ENCODE measurements around the gene UBE2V1. TPM values are rescaled to one million over a fixed set of nuclear protein-coding genes. Genes with fewer than 3 reads are reported as not detected.

The UBE2V1 gene
- polyA plus RNA-seq, 1 of the 3 experiments (the other 2 are of a cell fraction): 99.7 TPM

DNA sequence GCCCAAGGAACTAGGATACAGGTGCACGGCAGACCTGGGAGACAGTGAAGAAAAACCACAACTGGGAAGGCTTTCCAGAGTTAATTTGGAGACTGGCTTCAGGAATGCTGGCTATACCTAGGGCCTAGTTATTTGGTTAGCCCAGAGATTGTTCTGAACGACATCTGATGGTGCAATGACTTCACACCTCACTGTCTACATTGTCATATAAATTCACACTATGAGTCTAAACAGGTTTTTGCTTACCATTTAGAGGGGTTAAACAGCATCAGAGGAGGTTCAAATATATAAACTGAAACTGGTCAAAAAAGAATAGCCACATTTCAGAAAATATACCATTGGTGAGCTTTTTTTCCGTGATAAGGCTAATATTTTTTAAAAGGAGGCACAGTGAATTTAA is 16.7 kb downstream of the UBE2V1 start:
- no peak overlapping the region for H3K4me3 ChIP-seq (ENCODE audit: low read depth in 2 of 2, low read length in 1 of 2)
- H3K9me3 ChIP-seq: no peaks in the 10 kb centered on the region
- H3K79me2 ChIP-seq (ENCODE audit: insufficient read depth): peaks cover 97% of the 10 kb centered on the region
- H3K9ac ChIP-seq: no peak overlapping the region
- H3K9me2 ChIP-seq: no peaks in the 10 kb centered on the region
- peaks cover 6% of the 10 kb centered on the region for H3F3A ChIP-seq (replicated peaks; ENCODE audit: insufficient read depth)
- TF ChIP-seq EP300 (IDR thresholded peaks at IDR 0.05; ENCODE audit: borderline replicate concordance in 1 of 2, low read depth in 1 of 2, low read length in 1 of 2): no peak
- TF ChIP-seq, protein P1, sequence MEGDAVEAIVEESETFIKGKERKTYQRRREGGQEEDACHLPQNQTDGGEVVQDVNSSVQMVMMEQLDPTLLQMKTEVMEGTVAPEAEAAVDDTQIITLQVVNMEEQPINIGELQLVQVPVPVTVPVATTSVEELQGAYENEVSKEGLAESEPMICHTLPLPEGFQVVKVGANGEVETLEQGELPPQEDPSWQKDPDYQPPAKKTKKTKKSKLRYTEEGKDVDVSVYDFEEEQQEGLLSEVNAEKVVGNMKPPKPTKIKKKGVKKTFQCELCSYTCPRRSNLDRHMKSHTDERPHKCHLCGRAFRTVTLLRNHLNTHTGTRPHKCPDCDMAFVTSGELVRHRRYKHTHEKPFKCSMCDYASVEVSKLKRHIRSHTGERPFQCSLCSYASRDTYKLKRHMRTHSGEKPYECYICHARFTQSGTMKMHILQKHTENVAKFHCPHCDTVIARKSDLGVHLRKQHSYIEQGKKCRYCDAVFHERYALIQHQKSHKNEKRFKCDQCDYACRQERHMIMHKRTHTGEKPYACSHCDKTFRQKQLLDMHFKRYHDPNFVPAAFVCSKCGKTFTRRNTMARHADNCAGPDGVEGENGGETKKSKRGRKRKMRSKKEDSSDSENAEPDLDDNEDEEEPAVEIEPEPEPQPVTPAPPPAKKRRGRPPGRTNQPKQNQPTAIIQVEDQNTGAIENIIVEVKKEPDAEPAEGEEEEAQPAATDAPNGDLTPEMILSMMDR (IDR thresholded peaks at IDR 0.05): no peak
- TF ChIP-seq RAD21 (IDR thresholded peaks at IDR 0.05; ENCODE audit: low read length): no peak
- TF ChIP-seq NRF1 (IDR thresholded peaks at IDR 0.05; ENCODE audit: low read depth, low read length): no peak
- TF ChIP-seq ELF1 (IDR thresholded peaks at IDR 0.05): no peak
- TF ChIP-seq FOXM1 (IDR thresholded peaks at IDR 0.05; ENCODE audit: low read depth): no peak
- TF ChIP-seq, protein P2, sequence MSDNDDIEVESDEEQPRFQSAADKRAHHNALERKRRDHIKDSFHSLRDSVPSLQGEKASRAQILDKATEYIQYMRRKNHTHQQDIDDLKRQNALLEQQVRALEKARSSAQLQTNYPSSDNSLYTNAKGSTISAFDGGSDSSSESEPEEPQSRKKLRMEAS (IDR thresholded peaks at IDR 0.05; ENCODE audit: low read depth): no peak
- TF ChIP-seq, protein P3, sequence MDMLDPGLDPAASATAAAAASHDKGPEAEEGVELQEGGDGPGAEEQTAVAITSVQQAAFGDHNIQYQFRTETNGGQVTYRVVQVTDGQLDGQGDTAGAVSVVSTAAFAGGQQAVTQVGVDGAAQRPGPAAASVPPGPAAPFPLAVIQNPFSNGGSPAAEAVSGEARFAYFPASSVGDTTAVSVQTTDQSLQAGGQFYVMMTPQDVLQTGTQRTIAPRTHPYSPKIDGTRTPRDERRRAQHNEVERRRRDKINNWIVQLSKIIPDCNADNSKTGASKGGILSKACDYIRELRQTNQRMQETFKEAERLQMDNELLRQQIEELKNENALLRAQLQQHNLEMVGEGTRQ (IDR thresholded peaks at IDR 0.05; ENCODE audit: borderline replicate concordance, low read depth, low read length): no peak
- no peak for TF ChIP-seq YY1 (IDR thresholded peaks at IDR 0.05; ENCODE audit: low read depth)
- TF ChIP-seq EZH2phosphoT487 (IDR thresholded peaks at IDR 0.05; ENCODE audit: borderline replicate concordance, low read depth): no peak
- TF ChIP-seq, protein P4, sequence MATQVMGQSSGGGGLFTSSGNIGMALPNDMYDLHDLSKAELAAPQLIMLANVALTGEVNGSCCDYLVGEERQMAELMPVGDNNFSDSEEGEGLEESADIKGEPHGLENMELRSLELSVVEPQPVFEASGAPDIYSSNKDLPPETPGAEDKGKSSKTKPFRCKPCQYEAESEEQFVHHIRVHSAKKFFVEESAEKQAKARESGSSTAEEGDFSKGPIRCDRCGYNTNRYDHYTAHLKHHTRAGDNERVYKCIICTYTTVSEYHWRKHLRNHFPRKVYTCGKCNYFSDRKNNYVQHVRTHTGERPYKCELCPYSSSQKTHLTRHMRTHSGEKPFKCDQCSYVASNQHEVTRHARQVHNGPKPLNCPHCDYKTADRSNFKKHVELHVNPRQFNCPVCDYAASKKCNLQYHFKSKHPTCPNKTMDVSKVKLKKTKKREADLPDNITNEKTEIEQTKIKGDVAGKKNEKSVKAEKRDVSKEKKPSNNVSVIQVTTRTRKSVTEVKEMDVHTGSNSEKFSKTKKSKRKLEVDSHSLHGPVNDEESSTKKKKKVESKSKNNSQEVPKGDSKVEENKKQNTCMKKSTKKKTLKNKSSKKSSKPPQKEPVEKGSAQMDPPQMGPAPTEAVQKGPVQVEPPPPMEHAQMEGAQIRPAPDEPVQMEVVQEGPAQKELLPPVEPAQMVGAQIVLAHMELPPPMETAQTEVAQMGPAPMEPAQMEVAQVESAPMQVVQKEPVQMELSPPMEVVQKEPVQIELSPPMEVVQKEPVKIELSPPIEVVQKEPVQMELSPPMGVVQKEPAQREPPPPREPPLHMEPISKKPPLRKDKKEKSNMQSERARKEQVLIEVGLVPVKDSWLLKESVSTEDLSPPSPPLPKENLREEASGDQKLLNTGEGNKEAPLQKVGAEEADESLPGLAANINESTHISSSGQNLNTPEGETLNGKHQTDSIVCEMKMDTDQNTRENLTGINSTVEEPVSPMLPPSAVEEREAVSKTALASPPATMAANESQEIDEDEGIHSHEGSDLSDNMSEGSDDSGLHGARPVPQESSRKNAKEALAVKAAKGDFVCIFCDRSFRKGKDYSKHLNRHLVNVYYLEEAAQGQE (IDR thresholded peaks at IDR 0.05; ENCODE audit: low read depth, low read length): no peak
- TF ChIP-seq GABPA (IDR thresholded peaks at IDR 0.05; ENCODE audit: low read depth): no peak
- no peak for TF ChIP-seq FOSL2 (IDR thresholded peaks at IDR 0.05; ENCODE audit: borderline replicate concordance, low read depth)
- TF ChIP-seq RCOR1 (IDR thresholded peaks at IDR 0.05; ENCODE audit: low read length): no peak
- no peak for TF ChIP-seq TCF12 (IDR thresholded peaks at IDR 0.05)
- TF ChIP-seq, protein P5, sequence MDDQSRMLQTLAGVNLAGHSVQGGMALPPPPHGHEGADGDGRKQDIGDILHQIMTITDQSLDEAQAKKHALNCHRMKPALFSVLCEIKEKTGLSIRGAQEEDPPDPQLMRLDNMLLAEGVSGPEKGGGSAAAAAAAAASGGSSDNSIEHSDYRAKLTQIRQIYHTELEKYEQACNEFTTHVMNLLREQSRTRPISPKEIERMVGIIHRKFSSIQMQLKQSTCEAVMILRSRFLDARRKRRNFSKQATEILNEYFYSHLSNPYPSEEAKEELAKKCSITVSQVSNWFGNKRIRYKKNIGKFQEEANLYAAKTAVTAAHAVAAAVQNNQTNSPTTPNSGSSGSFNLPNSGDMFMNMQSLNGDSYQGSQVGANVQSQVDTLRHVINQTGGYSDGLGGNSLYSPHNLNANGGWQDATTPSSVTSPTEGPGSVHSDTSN (IDR thresholded peaks at IDR 0.05): no peak
- TF ChIP-seq TAF1 (IDR thresholded peaks at IDR 0.05; ENCODE audit: borderline replicate concordance, low read depth, low read length): no peak
- ChIA-PET POLR2A (no interaction called here), CTCF (interaction anchor here (1.6 to 4.3 kb wide), 5 partner anchors 11 to 117 kb away, joined by 5 to 35 read pairs (median 7); partner anchors contain the start of gene UBE2V1)
- H3K4me2 ChIP-seq: no peak overlapping the region
- no peak for DNase-seq
- H4K20me1 ChIP-seq (ENCODE audit: insufficient read depth): peaks cover 76% of the 10 kb centered on the region
- WGBS (ENCODE audit: low lambda C conversion rate): 83% methylated on average over 3 of the region's 3 CpGs
- peaks cover 44 to 50% of the 10 kb centered on the region in 2 experiments for H3K36me3 ChIP-seq (replicated peaks in 1 of 2; ENCODE audit: control insufficient read depth in 1 of 2, insufficient read depth in 2 of 2, low read length in 1 of 2)
- H3K27me3 ChIP-seq (ENCODE audit: insufficient read depth): no peaks in the 10 kb centered on the region
- no peak overlapping the region for H2AFZ ChIP-seq (ENCODE audit: low read depth)
- no peak overlapping the region for H3K27ac ChIP-seq (ENCODE audit: low read depth in 2 of 2, low read length in 1 of 2)
- peaks cover 0 to 3% of the 10 kb centered on the region in 2 experiments; a peak in 2 of 4 replicates for H3K4me1 ChIP-seq (ENCODE audit: control insufficient read depth in 1 of 2, insufficient read depth in 2 of 2, low read depth in 1 of 2, low read length in 1 of 2)

Data from SK-N-SH (cell line).